Calu3 (cell line): Measurements from ENCODE around the gene MYL4. TPM values are rescaled to one million over a fixed set of nuclear protein-coding genes. Genes with fewer than 3 reads are reported as not detected.
"Not testable (repeated sequence)": the region's sequence is repeated elsewhere in the genome, so short reads cannot be mapped to it uniquely, and the experiment has no call there.

Experiments used
- BruUV-seq: library from RNA; stranded (reverse); fragments of 400-500 nt; replicated peaks from 2 replicates; lab custom pipeline; 2021; lab: Mats Ljungman, UMichigan
- CTCF ChIA-PET: fragments of 300-600 bp; sonication (Branson Sonifier 250); formaldehyde crosslinking; loops from one replicate; lab custom pipeline; 2022; ENCODE audit warnings: antibody characterized with exemption; lab: Charles Lee
- DNase-seq: peaks from one replicate; pipeline ENCODE4 v3.0.0; 2022
- H3K27ac Mint-ChIP-seq: one replicate; pipeline ENCODE4 v1.8.0; 2022; ENCODE audit warnings: mixed read lengths; ENCODE audit not compliant: unreplicated experiment
- H3K27me3 Mint-ChIP-seq: one replicate; pipeline ENCODE4 v1.8.0; 2022; ENCODE audit warnings: mixed read lengths; ENCODE audit not compliant: unreplicated experiment
- H3K36me3 Mint-ChIP-seq: one replicate; pipeline ENCODE4 v1.8.0; 2022; ENCODE audit warnings: mild to moderate bottlenecking, moderate library complexity, mixed read lengths; ENCODE audit not compliant: insufficient read depth, unreplicated experiment
- H3K4me1 Mint-ChIP-seq: one replicate; pipeline ENCODE4 v1.8.0; 2022; ENCODE audit warnings: mild to moderate bottlenecking, low read depth, mixed read lengths; ENCODE audit not compliant: unreplicated experiment
- H3K4me3 Mint-ChIP-seq: one replicate; pipeline ENCODE4 v1.8.0; 2022; ENCODE audit warnings: mild to moderate bottlenecking, low read depth, moderate library complexity, mixed read lengths; ENCODE audit not compliant: unreplicated experiment
- H3K9me3 Mint-ChIP-seq: one replicate; pipeline ENCODE4 v1.8.0; 2022; ENCODE audit warnings: low read depth, mixed read lengths; ENCODE audit not compliant: unreplicated experiment
- intact Hi-C: fragments of 100-400 bp; cut with micrococcal nuclease; formaldehyde crosslinking; loops from one replicate; pipeline ENCODE4 v1.10.0; 2022; ENCODE audit not compliant: unreplicated experiment
- total RNA-seq: library from RNA; stranded (reverse); gene quantifications from 2 replicates; pipeline ENCODE4 v1.2.3, GENCODE V29; 2022
- TF ChIP-seq, protein P1 (sequence below): fragments of 200-600 bp; IDR thresholded peaks from one replicate; pipeline ENCODE4 v1.8.0; 2022; ENCODE audit warnings: antibody characterized with exemption; ENCODE audit not compliant: unreplicated experiment

Gene MYL4
- total RNA-seq, 1 experiment from 2014 or later = not detected

DNA sequence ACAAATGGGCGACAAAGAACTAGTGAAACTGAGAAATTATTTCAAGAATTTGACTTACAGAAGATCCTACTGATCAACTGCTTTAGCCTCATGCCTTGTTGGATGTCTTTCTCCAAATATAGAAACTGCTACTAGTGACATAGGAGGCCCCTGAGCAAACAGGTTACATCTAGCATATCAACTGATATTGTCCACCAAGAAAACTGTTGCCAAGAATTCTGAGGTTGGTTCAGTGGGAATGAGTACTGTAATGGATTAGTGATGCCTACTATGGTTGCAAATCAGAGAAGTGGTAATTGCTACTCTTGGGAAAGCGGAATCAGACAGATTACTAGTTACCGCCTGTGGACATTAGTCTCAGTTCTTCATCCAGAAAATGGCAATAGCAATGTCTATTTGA is 30.0 kb upstream of the MYL4 start:
- BruUV-seq = no TSS peak
- H3K9me3 Mint-ChIP-seq = no peaks in the 10 kb centered on the region
- H3K27me3 Mint-ChIP-seq = no peaks in the 10 kb centered on the region
- no peak overlapping the region for H3K27ac Mint-ChIP-seq
- CTCF ChIA-PET = no interaction called here
- no peak for DNase-seq
- H3K36me3 Mint-ChIP-seq = peaks cover 38% of the 10 kb centered on the region
- TF ChIP-seq, protein P1, sequence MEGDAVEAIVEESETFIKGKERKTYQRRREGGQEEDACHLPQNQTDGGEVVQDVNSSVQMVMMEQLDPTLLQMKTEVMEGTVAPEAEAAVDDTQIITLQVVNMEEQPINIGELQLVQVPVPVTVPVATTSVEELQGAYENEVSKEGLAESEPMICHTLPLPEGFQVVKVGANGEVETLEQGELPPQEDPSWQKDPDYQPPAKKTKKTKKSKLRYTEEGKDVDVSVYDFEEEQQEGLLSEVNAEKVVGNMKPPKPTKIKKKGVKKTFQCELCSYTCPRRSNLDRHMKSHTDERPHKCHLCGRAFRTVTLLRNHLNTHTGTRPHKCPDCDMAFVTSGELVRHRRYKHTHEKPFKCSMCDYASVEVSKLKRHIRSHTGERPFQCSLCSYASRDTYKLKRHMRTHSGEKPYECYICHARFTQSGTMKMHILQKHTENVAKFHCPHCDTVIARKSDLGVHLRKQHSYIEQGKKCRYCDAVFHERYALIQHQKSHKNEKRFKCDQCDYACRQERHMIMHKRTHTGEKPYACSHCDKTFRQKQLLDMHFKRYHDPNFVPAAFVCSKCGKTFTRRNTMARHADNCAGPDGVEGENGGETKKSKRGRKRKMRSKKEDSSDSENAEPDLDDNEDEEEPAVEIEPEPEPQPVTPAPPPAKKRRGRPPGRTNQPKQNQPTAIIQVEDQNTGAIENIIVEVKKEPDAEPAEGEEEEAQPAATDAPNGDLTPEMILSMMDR = no peak
- intact Hi-C loops = no loop called here
- H3K4me3 Mint-ChIP-seq = no peak overlapping the region
- no peaks in the 10 kb centered on the region for H3K4me1 Mint-ChIP-seq

DNA sequence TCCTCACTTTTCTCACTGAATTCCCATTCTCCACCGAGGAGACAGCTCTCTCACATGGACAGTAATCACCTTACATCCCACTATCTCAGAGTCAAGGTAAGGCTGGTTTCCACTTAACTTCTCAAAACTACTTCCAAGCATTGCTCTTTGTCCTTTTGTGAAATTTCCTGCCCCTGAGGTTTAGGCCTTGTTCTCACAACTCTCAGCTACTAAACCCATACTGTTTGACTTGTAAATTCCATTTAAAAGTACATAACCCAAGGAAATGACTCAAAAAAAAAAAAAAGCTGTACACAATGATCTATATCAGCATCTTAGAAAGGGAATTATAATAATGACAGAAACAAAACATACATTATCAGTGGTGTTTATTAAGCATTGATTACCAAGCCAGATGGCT is 28.8 kb upstream of the MYL4 start:
- Mint-ChIP-seq H3K4me1 (no peaks in the 10 kb centered on the region), H3K9me3 (no peaks in the 10 kb centered on the region), H3K4me3 (no peak overlapping the region), H3K27me3 (no peaks in the 10 kb centered on the region), H3K27ac (no peak overlapping the region), H3K36me3 (peaks cover 33% of the 10 kb centered on the region)
- DNase-seq = no peak
- BruUV-seq = no TSS peak
- CTCF ChIA-PET = interaction anchor here (0.5 to 0.7 kb wide), 2 partner anchors 117 to 135 kb away, joined by 3 read pairs; no protein-coding TSS in a partner anchor
- TF ChIP-seq, protein P1 = no peak
- intact Hi-C loops = no loop called here

DNA sequence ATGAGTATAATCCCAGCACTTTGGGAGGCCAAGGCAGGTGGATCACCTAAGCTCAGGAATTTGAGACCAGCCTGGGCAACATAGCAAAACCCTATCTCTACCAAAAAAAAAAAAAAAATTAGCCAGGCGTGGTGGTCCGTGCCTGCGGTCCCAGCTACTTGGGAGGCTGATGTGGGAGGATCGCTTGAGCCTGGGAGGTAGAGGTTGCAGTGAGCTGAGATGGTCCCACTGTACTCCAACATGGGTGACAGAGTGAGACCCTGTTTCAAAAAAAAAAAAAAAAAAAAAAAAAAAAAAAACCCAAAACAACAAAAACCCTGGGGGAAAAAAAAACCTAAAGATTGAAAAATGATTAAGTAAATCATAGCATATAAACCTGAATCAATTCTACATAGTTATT is 28.2 kb upstream of the MYL4 start:
- H3K4me3 Mint-ChIP-seq, DNase-seq, H3K27me3 Mint-ChIP-seq, intact Hi-C loops, H3K9me3 Mint-ChIP-seq, H3K4me1 Mint-ChIP-seq, BruUV-seq, H3K27ac Mint-ChIP-seq: not testable (repeated sequence)
- peaks cover 33% of the 10 kb centered on the region for H3K36me3 Mint-ChIP-seq
- CTCF ChIA-PET = interaction anchor here (0.5 to 0.7 kb wide), 4 partner anchors 118 to 189 kb away, joined by 3 to 8 read pairs (median 3); no protein-coding TSS in a partner anchor

DNA sequence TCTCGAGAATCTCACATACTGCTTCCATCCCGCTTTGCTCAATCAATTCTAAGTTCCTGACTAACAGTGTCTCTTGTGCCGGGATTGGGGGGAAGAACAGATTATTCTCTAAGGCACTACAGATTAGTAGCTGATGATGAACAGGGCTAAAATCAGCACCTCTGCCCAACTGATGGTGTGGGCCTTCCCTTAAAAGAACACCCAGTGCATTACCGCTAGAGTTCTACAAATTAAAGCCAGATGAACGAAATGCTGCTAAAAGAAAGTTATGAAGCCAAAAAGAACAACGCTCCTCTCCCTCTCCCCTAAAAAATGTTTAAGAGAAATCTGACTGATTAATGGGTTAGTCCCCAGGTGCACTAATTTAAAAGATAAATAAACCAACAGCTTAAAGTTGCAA is 24.5 kb upstream of the MYL4 start:
- CTCF ChIA-PET = interaction anchor here (0.6 kb wide), 1 partner anchor 103 kb away, joined by 9 read pairs; no protein-coding TSS in a partner anchor

More for the DNA sequence above, 24.5 kb upstream of the MYL4 start:
- H3K9me3 Mint-ChIP-seq = no peaks in the 10 kb centered on the region
- no peak overlapping the region for H3K4me3 Mint-ChIP-seq
- no peak for DNase-seq
- H3K36me3 Mint-ChIP-seq = peaks cover 23% of the 10 kb centered on the region
- TF ChIP-seq, protein P1 = no peak
- BruUV-seq = no TSS peak
- no peaks in the 10 kb centered on the region for H3K27me3 Mint-ChIP-seq
- H3K4me1 Mint-ChIP-seq = peaks cover 23% of the 10 kb centered on the region
- intact Hi-C loops = no loop called here
- no peak overlapping the region for H3K27ac Mint-ChIP-seq
